ENCODE results near the gene RASSF7. TPM values are rescaled to one million over a fixed set of nuclear protein-coding genes. Genes with fewer than 3 reads are reported as not detected.

The RASSF7 gene
- polyA plus RNA-seq, 1 donor from 2014 or later: 37.1 TPM

- no peaks in the 10 kb centered on the region for H3K27me3 ChIP-seq (ENCODE audit: insufficient read depth, low read depth, low read length)
- TF ChIP-seq POLR2AphosphoS5 (IDR thresholded peaks at IDR 0.05) (no peak), RAD21 (conservative IDR thresholded peaks at IDR 0.05) (no peak), MXI1 (conservative IDR thresholded peaks at IDR 0.05; ENCODE audit: poor library complexity, severe bottlenecking) (no peak), TAF1 (IDR thresholded peaks at IDR 0.05; ENCODE audit: low read depth) (no peak), EP300 (conservative IDR thresholded peaks at IDR 0.05; ENCODE audit: poor library complexity, severe bottlenecking) (no peak), CTCF (IDR thresholded peaks at IDR 0.05; ENCODE audit: poor library complexity, severe bottlenecking) (no peak), SMC3 (conservative IDR thresholded peaks at IDR 0.05; ENCODE audit: poor library complexity) (no peak), EZH2 (IDR thresholded peaks at IDR 0.05; ENCODE audit: borderline replicate concordance, insufficient read depth, low read length, poor library complexity, severe bottlenecking) (no peak)
- H3K9ac ChIP-seq (ENCODE audit: low read length): no peak overlapping the region
- H3K9me2 ChIP-seq (ENCODE audit: insufficient read depth, low read length): no peaks in the 10 kb centered on the region
- no peaks in the 10 kb centered on the region for H3F3A ChIP-seq (ENCODE audit: insufficient read depth, low read length, poor library complexity, severe bottlenecking)
- no peaks in the 10 kb centered on the region for H3K36me3 ChIP-seq (ENCODE audit: insufficient read depth, low read length)
- H3K9me3 ChIP-seq (ENCODE audit: low read length): no peaks in the 10 kb centered on the region
- H2AFZ ChIP-seq (ENCODE audit: low read depth, low read length): no peak overlapping the region
- no peak overlapping the region for H3K4me2 ChIP-seq (ENCODE audit: low read length)
- no peak overlapping the region for H3K4me3 ChIP-seq (ENCODE audit: low read length)
- H4K20me1 ChIP-seq (ENCODE audit: insufficient read depth): no peaks in the 10 kb centered on the region
- H3K79me2 ChIP-seq (replicated peaks; ENCODE audit: insufficient read depth, low read length): no peaks in the 10 kb centered on the region
- H3K27ac ChIP-seq (ENCODE audit: low read length): no peak overlapping the region
Observed at GRCh38 chr11:607971-608659, 47.3 kb downstream of the RASSF7 start.

GRCh38 chr11:608791-609251 lies 48.1 kb downstream of the RASSF7 start:
- Histone ChIP-seq H3F3A (ENCODE audit: insufficient read depth, low read length, poor library complexity, severe bottlenecking) (no peaks in the 10 kb centered on the region), H3K9me2 (ENCODE audit: insufficient read depth, low read length) (no peaks in the 10 kb centered on the region), H3K9ac (ENCODE audit: low read length) (no peak overlapping the region), H3K27me3 (ENCODE audit: insufficient read depth, low read depth, low read length) (no peaks in the 10 kb centered on the region), H2AFZ (ENCODE audit: low read depth, low read length) (no peak overlapping the region), H3K4me3 (ENCODE audit: low read length) (no peak overlapping the region), H3K79me2 (replicated peaks; ENCODE audit: insufficient read depth, low read length) (no peaks in the 10 kb centered on the region), H4K20me1 (ENCODE audit: insufficient read depth) (no peaks in the 10 kb centered on the region), H3K36me3 (ENCODE audit: insufficient read depth, low read length) (no peaks in the 10 kb centered on the region), H3K27ac (ENCODE audit: low read length) (no peak overlapping the region), H3K9me3 (ENCODE audit: low read length) (no peaks in the 10 kb centered on the region), H3K4me2 (ENCODE audit: low read length) (no peak overlapping the region)
- TF ChIP-seq RAD21 (conservative IDR thresholded peaks at IDR 0.05) (no peak), CTCF (IDR thresholded peaks at IDR 0.05; ENCODE audit: poor library complexity, severe bottlenecking) (no peak), EP300 (conservative IDR thresholded peaks at IDR 0.05; ENCODE audit: poor library complexity, severe bottlenecking) (no peak), SMC3 (conservative IDR thresholded peaks at IDR 0.05; ENCODE audit: poor library complexity) (no peak), POLR2AphosphoS5 (IDR thresholded peaks at IDR 0.05) (no peak), REST (IDR thresholded peaks at IDR 0.05; ENCODE audit: borderline replicate concordance) (no peak), MXI1 (conservative IDR thresholded peaks at IDR 0.05; ENCODE audit: poor library complexity, severe bottlenecking) (no peak)
